Smooth muscle cell (in vitro differentiated cells): ENCODE results near the gene HDDC2. TPM values are rescaled to one million over a fixed set of nuclear protein-coding genes. Genes with fewer than 3 reads are reported as not detected.

Experiments
- DNase-seq: peaks from one replicate; lab custom pipeline; 2025; ENCODE audit not compliant: unreplicated experiment; lab: John Stamatoyannopoulos, UW
- H2AFZ ChIP-seq: fragments of 200-600 bp; sonication (generic); 2 replicates; pipeline ENCODE4 v1.6.0; 2016; ENCODE audit warnings: antibody characterized with exemption, low read depth, mild to moderate bottlenecking
- H3F3A ChIP-seq: fragments of 200-600 bp; sonication (generic); 2 replicates; pipeline ENCODE4 v1.6.0; 2017; ENCODE audit warnings: antibody characterized with exemption, low read depth
- H3K27ac ChIP-seq: fragments of 200-600 bp; sonication (generic); 2 replicates; pipeline ENCODE4 v1.5.1; 2016; ENCODE audit warnings: low read depth, mild to moderate bottlenecking
- H3K27me3 ChIP-seq: fragments of 200-600 bp; sonication (generic); 2 replicates; pipeline ENCODE4 v1.6.1; 2016; ENCODE audit warnings: low read depth, mild to moderate bottlenecking
- H3K36me3 ChIP-seq: fragments of 200-600 bp; sonication (generic); 2 replicates; pipeline ENCODE4 v1.5.1; 2016; ENCODE audit warnings: low read depth
- H3K4me1 ChIP-seq: fragments of 200-600 bp; sonication (generic); 2 replicates; pipeline ENCODE4 v1.5.1; 2016; ENCODE audit warnings: low read depth
- H3K4me2 ChIP-seq: fragments of 200-600 bp; sonication (generic); 2 replicates; pipeline ENCODE4 v1.6.0; 2016; ENCODE audit warnings: mild to moderate bottlenecking
- H3K4me3 ChIP-seq: fragments of 200-600 bp; sonication (generic); 2 replicates; pipeline ENCODE4 v1.5.1; 2016; ENCODE audit warnings: mild to moderate bottlenecking
- H3K79me2 ChIP-seq: fragments of 200-600 bp; sonication (generic); 2 replicates; pipeline ENCODE4 v1.6.0; 2016; ENCODE audit warnings: low read depth, mild to moderate bottlenecking
- H3K9ac ChIP-seq: fragments of 200-600 bp; sonication (generic); 2 replicates; pipeline ENCODE4 v1.6.0; 2016; ENCODE audit warnings: low read depth
- H3K9me3 ChIP-seq: fragments of 200-600 bp; sonication (generic); replicated peaks from 2 replicates; pipeline ENCODE4 v1.5.1; 2016; ENCODE audit warnings: low read depth
- H4K20me1 ChIP-seq: fragments of 200-600 bp; sonication (generic); 2 replicates; pipeline ENCODE4 v1.6.0; 2016; ENCODE audit warnings: low read depth
- WGBS: methylation state at CpG from one replicate; pipeline ENCODE4 v1.1.7; 2016; ENCODE audit warnings: low lambda C conversion rate; 5-methylcytosine and 5-hydroxymethylcytosine counted together
- polyA plus RNA-seq: library from polyadenylated mRNA; unstranded; fragments of >200 nt; fragmentation: Nextera tagmentation; extraction: Ambion mirVana; gene quantifications from 2 replicates; pipeline ENCODE4 v1.2.1, GENCODE V29; 2016
- total RNA-seq: library from RNA; depleted of rRNA; stranded (reverse); fragments of >200 nt; gene quantifications from 2 replicates; pipeline ENCODE4 v1.2.3, GENCODE V29; 2014
- TF ChIP-seq, protein P1 (sequence below): fragments of 200-600 bp; sonication (generic); IDR thresholded peaks from 2 replicates; pipeline ENCODE4 v1.5.1; 2017; ENCODE audit warnings: borderline replicate concordance, mild to moderate bottlenecking, antibody characterized with exemption; ENCODE audit not compliant: insufficient read depth, poor library complexity, severe bottlenecking

Gene HDDC2
- total and polyA plus RNA-seq, 2 experiments from 2014 or later, result 104 to 114 TPM

DNA sequence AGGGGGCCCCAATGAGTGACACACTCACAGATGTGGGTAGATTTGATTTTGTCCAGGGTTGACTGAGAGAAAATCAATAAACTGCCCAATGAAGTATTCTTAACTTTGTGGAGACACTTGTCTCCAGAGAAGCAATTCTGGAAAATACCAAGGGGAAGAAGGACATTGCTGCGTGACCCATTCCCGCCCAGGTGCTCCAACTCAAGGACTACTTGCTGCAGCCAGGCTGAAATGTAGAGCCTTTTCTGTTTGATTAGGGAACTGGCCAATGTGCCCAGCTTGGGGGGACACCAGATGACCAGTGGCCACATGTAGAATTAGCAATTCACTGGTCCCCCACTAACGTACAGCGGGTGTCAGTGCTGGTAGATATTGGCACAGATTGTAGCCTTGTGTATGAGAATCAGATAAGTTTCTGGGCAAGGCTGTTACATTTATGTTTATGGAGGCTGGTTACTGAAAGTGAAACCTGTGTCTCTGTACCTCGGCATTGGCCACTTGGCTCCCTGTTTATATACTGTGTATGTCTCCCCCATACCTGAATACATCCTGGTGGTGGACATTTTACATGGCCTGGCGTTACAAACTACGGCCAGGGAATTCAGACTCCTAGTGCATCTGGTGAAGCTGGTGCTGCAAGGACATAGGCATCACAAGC lies 32.3 kb downstream of the HDDC2 start:
- no peak overlapping the region for H3K4me2 ChIP-seq
- H3K9me3 ChIP-seq, result no peaks in the 10 kb centered on the region
- H3K36me3 ChIP-seq, result no peaks in the 10 kb centered on the region
- DNase-seq, result no peak
- H3K27me3 ChIP-seq, result no peaks in the 10 kb centered on the region
- H3K4me3 ChIP-seq, result no peak overlapping the region
- H3K27ac ChIP-seq, result no peak overlapping the region
- TF ChIP-seq, protein P1, sequence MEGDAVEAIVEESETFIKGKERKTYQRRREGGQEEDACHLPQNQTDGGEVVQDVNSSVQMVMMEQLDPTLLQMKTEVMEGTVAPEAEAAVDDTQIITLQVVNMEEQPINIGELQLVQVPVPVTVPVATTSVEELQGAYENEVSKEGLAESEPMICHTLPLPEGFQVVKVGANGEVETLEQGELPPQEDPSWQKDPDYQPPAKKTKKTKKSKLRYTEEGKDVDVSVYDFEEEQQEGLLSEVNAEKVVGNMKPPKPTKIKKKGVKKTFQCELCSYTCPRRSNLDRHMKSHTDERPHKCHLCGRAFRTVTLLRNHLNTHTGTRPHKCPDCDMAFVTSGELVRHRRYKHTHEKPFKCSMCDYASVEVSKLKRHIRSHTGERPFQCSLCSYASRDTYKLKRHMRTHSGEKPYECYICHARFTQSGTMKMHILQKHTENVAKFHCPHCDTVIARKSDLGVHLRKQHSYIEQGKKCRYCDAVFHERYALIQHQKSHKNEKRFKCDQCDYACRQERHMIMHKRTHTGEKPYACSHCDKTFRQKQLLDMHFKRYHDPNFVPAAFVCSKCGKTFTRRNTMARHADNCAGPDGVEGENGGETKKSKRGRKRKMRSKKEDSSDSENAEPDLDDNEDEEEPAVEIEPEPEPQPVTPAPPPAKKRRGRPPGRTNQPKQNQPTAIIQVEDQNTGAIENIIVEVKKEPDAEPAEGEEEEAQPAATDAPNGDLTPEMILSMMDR, result no peak
- H2AFZ ChIP-seq, result no peak overlapping the region
- H3F3A ChIP-seq, result no peaks in the 10 kb centered on the region
- WGBS, result 98% methylated on average over 7 of the region's 7 CpGs
- no peaks in the 10 kb centered on the region for H4K20me1 ChIP-seq
- no peaks in the 10 kb centered on the region for H3K4me1 ChIP-seq
- no peak overlapping the region for H3K9ac ChIP-seq
- H3K79me2 ChIP-seq, result no peaks in the 10 kb centered on the region

DNA sequence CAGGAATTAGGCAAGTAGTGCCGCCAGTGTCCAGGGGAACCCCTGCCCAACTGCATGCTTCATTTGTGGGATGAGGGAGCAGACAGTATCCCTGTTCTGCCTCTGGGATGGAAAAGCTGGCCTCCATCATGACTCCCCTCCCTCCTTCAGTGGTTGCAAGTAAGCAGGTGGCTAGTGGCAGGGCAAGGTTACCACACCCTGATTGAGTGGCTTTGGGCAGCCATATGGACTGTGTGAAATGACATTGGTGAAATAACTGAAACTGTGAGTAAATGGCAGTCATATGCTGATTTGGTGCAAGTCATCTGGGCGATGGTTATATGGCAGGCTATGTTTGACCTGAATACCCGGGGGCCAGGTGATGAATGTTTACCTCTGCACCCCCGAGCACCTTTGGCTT lies 33.0 kb downstream of the HDDC2 start:
- no peak overlapping the region for H3K9ac ChIP-seq
- H3K4me1 ChIP-seq, result no peaks in the 10 kb centered on the region
- WGBS, result 94% methylated on average over 4 of the region's 4 CpGs
- no peak for DNase-seq
- no peaks in the 10 kb centered on the region for H3K9me3 ChIP-seq
- no peaks in the 10 kb centered on the region for H4K20me1 ChIP-seq
- TF ChIP-seq, protein P1, result no peak
- no peaks in the 10 kb centered on the region for H3K27me3 ChIP-seq
- H3K4me2 ChIP-seq, result no peak overlapping the region
- no peaks in the 10 kb centered on the region for H3K36me3 ChIP-seq
- no peak overlapping the region for H3K27ac ChIP-seq
- H3F3A ChIP-seq, result no peaks in the 10 kb centered on the region
- no peak overlapping the region for H2AFZ ChIP-seq
- no peak overlapping the region for H3K4me3 ChIP-seq
- H3K79me2 ChIP-seq, result no peaks in the 10 kb centered on the region

DNA sequence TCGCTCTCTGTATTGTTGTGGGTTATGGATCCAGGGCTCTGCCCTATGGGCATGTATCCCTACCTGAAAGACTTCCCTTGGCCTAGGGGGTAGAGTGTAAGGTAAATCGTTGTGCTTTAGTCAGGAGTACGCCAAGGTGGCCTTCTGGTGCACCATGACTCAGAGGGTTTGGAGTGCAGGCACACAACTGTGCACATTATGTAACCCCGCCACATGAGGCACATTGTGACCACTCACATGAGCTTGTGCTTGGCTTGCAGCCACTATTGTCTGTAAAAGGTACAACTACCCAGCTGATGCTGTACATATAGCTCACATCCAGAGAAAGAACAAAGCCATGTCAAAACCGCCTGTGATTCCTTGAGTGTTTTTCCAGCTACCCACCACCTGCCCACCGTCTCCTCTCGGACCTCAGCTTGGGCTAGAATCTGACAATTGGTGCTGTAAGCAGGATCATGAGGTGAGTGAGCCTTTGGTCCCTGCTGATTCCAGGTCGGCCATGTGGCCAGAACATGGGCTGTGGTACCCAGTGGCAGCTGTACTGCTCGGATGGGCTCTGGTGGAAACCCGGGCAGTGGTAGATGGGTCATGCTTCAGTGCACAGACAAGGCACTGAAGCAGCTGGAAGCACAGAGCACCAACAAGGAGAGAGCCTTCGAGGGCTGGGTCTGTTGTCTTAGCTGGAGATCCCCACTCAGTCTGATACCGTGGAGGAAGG lies 33.8 kb downstream of the HDDC2 start:
- Histone ChIP-seq H3F3A (no peaks in the 10 kb centered on the region), H3K27ac (no peak overlapping the region), H3K4me1 (no peaks in the 10 kb centered on the region), H3K4me2 (no peak overlapping the region), H3K9me3 (no peaks in the 10 kb centered on the region), H3K27me3 (no peaks in the 10 kb centered on the region), H2AFZ (no peak overlapping the region), H4K20me1 (no peaks in the 10 kb centered on the region), H3K79me2 (no peaks in the 10 kb centered on the region), H3K36me3 (no peaks in the 10 kb centered on the region), H3K9ac (no peak overlapping the region), H3K4me3 (no peak overlapping the region)
- DNase-seq, result no peak
- TF ChIP-seq, protein P1, result no peak
- WGBS, result 94% methylated on average over 12 of the region's 12 CpGs
